GM12878 (cell line): ENCODE measurements around the gene KLKB1. TPM values are rescaled to one million over a fixed set of nuclear protein-coding genes. Genes with fewer than 3 reads are reported as not detected.

Source experiments
- ATAC-seq: fragments of 200-7000 bp; cut with Tn5 transposase; 3 replicates; pipeline ENCODE4 v1.9.1; 2020; ENCODE audit warnings: mild to moderate bottlenecking, moderate library complexity
- BruUV-seq: library from RNA; stranded (reverse); fragments of 400-500 nt; replicated peaks from 2 replicates; lab custom pipeline; 2021; lab: Mats Ljungman, UMichigan
- CTCF ChIA-PET: fragments of 300-600 bp; sonication (Branson Sonifier 250); formaldehyde crosslinking; extraction: SDS; loops from one replicate; lab custom pipeline; 2021; ENCODE audit warnings: inconsistent platforms; lab: Yijun Ruan, JAX
- POLR2A ChIA-PET: fragments of 350-600 bp; formaldehyde crosslinking; extraction: SDS; loops from one replicate; lab custom pipeline; 2021; ENCODE audit warnings: inconsistent platforms; lab: Charles Lee
- RAD21 ChIA-PET: fragments of 300-600 bp; sonication (Branson Sonifier 250); formaldehyde crosslinking; loops from one replicate; lab custom pipeline; 2023; ENCODE audit warnings: antibody characterized with exemption; ENCODE audit not compliant: unreplicated experiment; lab: Charles Lee
- SMC1A ChIA-PET: fragments of 300-600 bp; sonication (Branson Sonifier 250); formaldehyde crosslinking; loops from one replicate; lab custom pipeline; 2023; ENCODE audit not compliant: unreplicated experiment, uncharacterized antibody; lab: Charles Lee
- DNase-seq: peaks from one replicate; pipeline ENCODE4 v3.0.0-alpha.2; 2011; ENCODE audit warnings: low read depth, low spot score
- FAIRE-seq: peaks from 3 replicates; lab custom pipeline; 2011; peaks lifted over from hg19 to GRCh38; lab: Jason Lieb, UNC
- H2AFZ ChIP-seq: 2 replicates; pipeline ENCODE4 v1.6.0; 2011; ENCODE audit warnings: low read depth, low read length, control low read depth; ENCODE audit not compliant: control insufficient read depth
- H3K27ac ChIP-seq: 2 replicates; pipeline ENCODE4 v1.5.1; 2011; ENCODE audit warnings: control low read depth; ENCODE audit not compliant: control insufficient read depth, insufficient read depth
- H3K27me3 ChIP-seq, 2 experiments: replicated peaks in 1 of 2; 2 replicates each; pipeline versions ENCODE4 v1.6.0 to v1.6.1; 2011; ENCODE audit warnings: low read length in 1 of 2; ENCODE audit not compliant: control insufficient read depth in 2 of 2, insufficient read depth in 2 of 2
- H3K36me3 ChIP-seq, 2 experiments: 2 replicates each; pipeline ENCODE4 v1.5.1; 2011; ENCODE audit warnings: low read length in 1 of 2; ENCODE audit not compliant: control insufficient read depth in 2 of 2, insufficient read depth in 2 of 2
- H3K4me1 ChIP-seq: 2 replicates; pipeline ENCODE4 v1.6.1; 2011; ENCODE audit warnings: mild to moderate bottlenecking, low read length, moderate library complexity, mixed read lengths; ENCODE audit not compliant: control insufficient read depth, insufficient read depth
- H3K4me2 ChIP-seq: 2 replicates; pipeline ENCODE4 v1.6.0; 2011; ENCODE audit warnings: control low read depth; ENCODE audit not compliant: control insufficient read depth, insufficient read depth
- H3K4me3 ChIP-seq: fragments of 200-600 bp; sonication (generic); 2 replicates; pipeline ENCODE4 v1.5.1; 2016
- H3K79me2 ChIP-seq: 2 replicates; pipeline ENCODE4 v1.6.0; 2011; ENCODE audit warnings: low read length; ENCODE audit not compliant: control insufficient read depth, insufficient read depth
- H3K9ac ChIP-seq: 2 replicates; pipeline ENCODE4 v1.8.0; 2011; ENCODE audit warnings: low read length, control low read depth, mixed read lengths; ENCODE audit not compliant: control insufficient read depth, insufficient read depth
- H3K9me3 ChIP-seq: replicated peaks from 3 replicates; pipeline ENCODE4 v1.5.1; 2011; ENCODE audit warnings: mild to moderate bottlenecking, low read length; ENCODE audit not compliant: control insufficient read depth, insufficient read depth
- H4K20me1 ChIP-seq: 2 replicates; pipeline ENCODE4 v1.6.0; 2011; ENCODE audit not compliant: control insufficient read depth, insufficient read depth
- CBFB ChIP-seq: IDR thresholded peaks from 2 replicates; pipeline ENCODE4 v1.6.1; 2016; ENCODE audit warnings: antibody characterized with exemption, low read depth
- CBX5 ChIP-seq: sonication (generic); IDR thresholded peaks from 2 replicates; pipeline ENCODE4 v1.6.1; 2016; ENCODE audit warnings: low read depth, moderate library complexity, mild to moderate bottlenecking, inconsistent platforms
- CREB1 ChIP-seq: IDR thresholded peaks from 2 replicates; pipeline ENCODE4 v1.6.1; 2012; ENCODE audit warnings: low read depth, mild to moderate bottlenecking, inconsistent platforms
- POLR2A ChIP-seq: IDR thresholded peaks from 2 replicates; pipeline ENCODE4 v1.6.1; 2011; ENCODE audit warnings: low read depth, mild to moderate bottlenecking, low read length
- RB1 ChIP-seq: fragments of 450-650 bp; formaldehyde crosslinking; IDR thresholded peaks from 2 replicates; pipeline ENCODE4 v1.6.1; 2017; ENCODE audit warnings: mild to moderate bottlenecking, borderline replicate concordance
- SMAD5 ChIP-seq: IDR thresholded peaks from 2 replicates; pipeline ENCODE4 v1.6.1; 2016; ENCODE audit warnings: antibody characterized with exemption, low read depth
- STAT1 ChIP-seq: fragments of 450-650 bp; conservative IDR thresholded peaks from 2 replicates; pipeline ENCODE4 v1.6.1; 2014; ENCODE audit warnings: antibody characterized with exemption, mild to moderate bottlenecking
- TAF1 ChIP-seq: IDR thresholded peaks from 2 replicates; pipeline ENCODE4 v1.6.1; 2011; ENCODE audit warnings: mild to moderate bottlenecking, low read depth, low read length, borderline replicate concordance
- WGBS: methylation state at CpG from one replicate; pipeline ENCODE4 v1.1.6; 2016; ENCODE audit warnings: low lambda C conversion rate; ENCODE audit not compliant: insufficient replicate concordance, insufficient coverage; ENCODE audit errors: missing lambda C conversion rate; 5-methylcytosine and 5-hydroxymethylcytosine counted together
- in situ Hi-C: fragments of 300-500 bp; cut with MboI; formaldehyde crosslinking; loops from 9 replicates; pipeline ENCODE4 v1.14.3; 2018; ENCODE audit warnings: mixed read lengths
- intact Hi-C: fragments of 100-400 bp; cut with micrococcal nuclease; formaldehyde crosslinking; loops from one replicate; pipeline ENCODE4 v1.14.2; 2022; ENCODE audit not compliant: unreplicated experiment
- polyA plus RNA-seq, 11 experiments: library from polyadenylated mRNA; depleted of rRNA in 4 of 11; unstranded in 6 of 11; stranded (reverse) in 5 of 11; fragments of >200 nt; fragmentation: Nextera tagmentation in 4 of 11; fragmentation: Illumina TruSeq in 1 of 11; extraction: Ambion mirVana in 4 of 11; extraction: Trizol in 1 of 11; gene quantifications; 1 replicate in 1 of 11; 2 replicates in 10 of 11; pipeline versions ENCODE4 v1.2.1 to v1.2.3, GENCODE V29; 2011 to 2016; ENCODE audit warnings: inconsistent platforms in 2 of 11, missing spikeins in 2 of 11, low read depth in 1 of 11
- total RNA-seq, 4 experiments: library from RNA; depleted of rRNA in 3 of 4; stranded (reverse); fragments of >200 nt in 3 of 4; fragmentation: Illumina TruSeq in 1 of 4; extraction: Trizol in 1 of 4; gene quantifications; 2 replicates each; pipeline versions ENCODE4 v1.2.1 to v1.2.3, GENCODE V29; 2013 to 2021
- TF ChIP-seq, protein P1 (sequence below): IDR thresholded peaks from 2 replicates; pipeline ENCODE4 v1.6.1; 2012; ENCODE audit warnings: low read depth, low read length, improper control_type of control experiment
- TF ChIP-seq, protein P2 (sequence below): fragments of 450-650 bp; formaldehyde crosslinking; IDR thresholded peaks from 2 replicates; pipeline ENCODE4 v1.5.0; 2022; ENCODE audit warnings: mild to moderate bottlenecking, missing genetic modification characterization
- TF ChIP-seq, protein P3 (sequence below): fragments of 450-650 bp; IDR thresholded peaks from 2 replicates; pipeline ENCODE4 v1.6.1; 2017; ENCODE audit warnings: mild to moderate bottlenecking, moderate library complexity

KLKB1 gene
- total and polyA plus RNA-seq, 10 of the 15 experiments (the other 5 are each of a cell fraction or from before 2014, with no cell fraction given) = 0.04 TPM; not detected in 9

DNA sequence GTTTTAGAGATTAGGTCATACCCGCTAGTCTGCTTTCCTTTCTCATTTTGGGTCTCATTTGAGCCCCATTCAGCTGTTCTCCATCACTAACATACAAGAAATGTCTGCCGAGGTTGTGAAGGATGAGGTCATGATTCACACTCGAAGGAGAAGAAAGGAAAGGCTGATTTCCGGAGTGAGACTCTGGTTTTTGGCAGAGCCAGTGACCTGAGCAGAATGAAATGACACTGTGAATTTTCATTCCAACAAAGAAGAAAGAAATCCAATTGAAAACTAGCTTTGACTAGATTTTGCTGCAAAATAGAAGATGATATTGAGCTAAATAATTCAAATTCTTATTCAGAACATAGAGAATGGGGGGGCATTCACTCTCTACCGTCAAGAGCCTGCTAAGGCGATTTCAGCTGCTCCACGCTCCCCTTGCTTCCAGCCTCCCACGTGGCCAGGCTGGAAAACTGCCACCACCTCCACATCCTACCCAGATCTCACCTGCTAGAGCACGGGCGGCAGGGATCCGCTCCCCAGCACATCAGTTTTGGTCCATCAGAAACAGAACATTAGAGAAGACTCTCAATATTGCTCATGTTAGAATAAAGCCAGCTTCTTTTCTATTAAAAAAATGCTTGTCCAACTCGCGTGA is 77.7 kb downstream of the KLKB1 start:
- no peak for DNase-seq

More for the DNA sequence above, 77.7 kb downstream of the KLKB1 start:
- Histone ChIP-seq H3K9me3 (no peaks in the 10 kb centered on the region), H3K27ac (no peak overlapping the region), H4K20me1 (no peaks in the 10 kb centered on the region), H3K27me3 (no peaks in the 10 kb centered on the region), H3K4me3 (no peak overlapping the region), H3K4me2 (no peak overlapping the region), H3K9ac (no peak overlapping the region), H2AFZ (no peak overlapping the region), H3K4me1 (no peaks in the 10 kb centered on the region), H3K36me3 (no peaks in the 10 kb centered on the region), H3K79me2 (no peaks in the 10 kb centered on the region)
- 40% methylated on average over 13 of the region's 13 CpGs for WGBS
- TF ChIP-seq SMAD5 (no peak), CBFB (no peak), STAT1 (no peak), POLR2A (no peak), RB1 (no peak), TAF1 (no peak), CBX5 (no peak), CREB1 (no peak)
- TF ChIP-seq, protein P1, sequence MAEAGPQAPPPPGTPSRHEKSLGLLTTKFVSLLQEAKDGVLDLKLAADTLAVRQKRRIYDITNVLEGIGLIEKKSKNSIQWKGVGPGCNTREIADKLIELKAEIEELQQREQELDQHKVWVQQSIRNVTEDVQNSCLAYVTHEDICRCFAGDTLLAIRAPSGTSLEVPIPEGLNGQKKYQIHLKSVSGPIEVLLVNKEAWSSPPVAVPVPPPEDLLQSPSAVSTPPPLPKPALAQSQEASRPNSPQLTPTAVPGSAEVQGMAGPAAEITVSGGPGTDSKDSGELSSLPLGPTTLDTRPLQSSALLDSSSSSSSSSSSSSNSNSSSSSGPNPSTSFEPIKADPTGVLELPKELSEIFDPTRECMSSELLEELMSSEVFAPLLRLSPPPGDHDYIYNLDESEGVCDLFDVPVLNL = no peak
- TF ChIP-seq, protein P2, sequence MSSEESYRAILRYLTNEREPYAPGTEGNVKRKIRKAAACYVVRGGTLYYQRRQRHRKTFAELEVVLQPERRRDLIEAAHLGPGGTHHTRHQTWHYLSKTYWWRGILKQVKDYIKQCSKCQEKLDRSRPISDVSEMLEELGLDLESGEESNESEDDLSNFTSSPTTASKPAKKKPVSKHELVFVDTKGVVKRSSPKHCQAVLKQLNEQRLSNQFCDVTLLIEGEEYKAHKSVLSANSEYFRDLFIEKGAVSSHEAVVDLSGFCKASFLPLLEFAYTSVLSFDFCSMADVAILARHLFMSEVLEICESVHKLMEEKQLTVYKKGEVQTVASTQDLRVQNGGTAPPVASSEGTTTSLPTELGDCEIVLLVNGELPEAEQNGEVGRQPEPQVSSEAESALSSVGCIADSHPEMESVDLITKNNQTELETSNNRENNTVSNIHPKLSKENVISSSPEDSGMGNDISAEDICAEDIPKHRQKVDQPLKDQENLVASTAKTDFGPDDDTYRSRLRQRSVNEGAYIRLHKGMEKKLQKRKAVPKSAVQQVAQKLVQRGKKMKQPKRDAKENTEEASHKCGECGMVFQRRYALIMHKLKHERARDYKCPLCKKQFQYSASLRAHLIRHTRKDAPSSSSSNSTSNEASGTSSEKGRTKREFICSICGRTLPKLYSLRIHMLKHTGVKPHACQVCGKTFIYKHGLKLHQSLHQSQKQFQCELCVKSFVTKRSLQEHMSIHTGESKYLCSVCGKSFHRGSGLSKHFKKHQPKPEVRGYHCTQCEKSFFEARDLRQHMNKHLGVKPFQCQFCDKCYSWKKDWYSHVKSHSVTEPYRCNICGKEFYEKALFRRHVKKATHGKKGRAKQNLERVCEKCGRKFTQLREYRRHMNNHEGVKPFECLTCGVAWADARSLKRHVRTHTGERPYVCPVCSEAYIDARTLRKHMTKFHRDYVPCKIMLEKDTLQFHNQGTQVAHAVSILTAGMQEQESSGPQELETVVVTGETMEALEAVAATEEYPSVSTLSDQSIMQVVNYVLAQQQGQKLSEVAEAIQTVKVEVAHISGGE (CRISPR knock-in tag) = no peak
- TF ChIP-seq, protein P3, sequence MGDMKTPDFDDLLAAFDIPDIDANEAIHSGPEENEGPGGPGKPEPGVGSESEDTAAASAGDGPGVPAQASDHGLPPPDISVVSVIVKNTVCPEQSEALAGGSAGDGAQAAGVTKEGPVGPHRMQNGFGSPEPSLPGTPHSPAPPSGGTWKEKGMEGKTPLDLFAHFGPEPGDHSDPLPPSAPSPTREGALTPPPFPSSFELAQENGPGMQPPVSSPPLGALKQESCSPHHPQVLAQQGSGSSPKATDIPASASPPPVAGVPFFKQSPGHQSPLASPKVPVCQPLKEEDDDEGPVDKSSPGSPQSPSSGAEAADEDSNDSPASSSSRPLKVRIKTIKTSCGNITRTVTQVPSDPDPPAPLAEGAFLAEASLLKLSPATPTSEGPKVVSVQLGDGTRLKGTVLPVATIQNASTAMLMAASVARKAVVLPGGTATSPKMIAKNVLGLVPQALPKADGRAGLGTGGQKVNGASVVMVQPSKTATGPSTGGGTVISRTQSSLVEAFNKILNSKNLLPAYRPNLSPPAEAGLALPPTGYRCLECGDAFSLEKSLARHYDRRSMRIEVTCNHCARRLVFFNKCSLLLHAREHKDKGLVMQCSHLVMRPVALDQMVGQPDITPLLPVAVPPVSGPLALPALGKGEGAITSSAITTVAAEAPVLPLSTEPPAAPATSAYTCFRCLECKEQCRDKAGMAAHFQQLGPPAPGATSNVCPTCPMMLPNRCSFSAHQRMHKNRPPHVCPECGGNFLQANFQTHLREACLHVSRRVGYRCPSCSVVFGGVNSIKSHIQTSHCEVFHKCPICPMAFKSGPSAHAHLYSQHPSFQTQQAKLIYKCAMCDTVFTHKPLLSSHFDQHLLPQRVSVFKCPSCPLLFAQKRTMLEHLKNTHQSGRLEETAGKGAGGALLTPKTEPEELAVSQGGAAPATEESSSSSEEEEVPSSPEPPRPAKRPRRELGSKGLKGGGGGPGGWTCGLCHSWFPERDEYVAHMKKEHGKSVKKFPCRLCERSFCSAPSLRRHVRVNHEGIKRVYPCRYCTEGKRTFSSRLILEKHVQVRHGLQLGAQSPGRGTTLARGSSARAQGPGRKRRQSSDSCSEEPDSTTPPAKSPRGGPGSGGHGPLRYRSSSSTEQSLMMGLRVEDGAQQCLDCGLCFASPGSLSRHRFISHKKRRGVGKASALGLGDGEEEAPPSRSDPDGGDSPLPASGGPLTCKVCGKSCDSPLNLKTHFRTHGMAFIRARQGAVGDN = no peak
- no TSS peak for BruUV-seq
- ChIA-PET CTCF (interaction anchor here (1.4 kb wide), 1 partner anchor 282 kb away, joined by 8 read pairs; no protein-coding TSS in a partner anchor), SMC1A (interaction anchor here (1.4 kb wide), 1 partner anchor 15 kb away, joined by 5 read pairs; no protein-coding TSS in a partner anchor), POLR2A (no interaction called here), RAD21 (no interaction called here)
- in situ Hi-C loops (no loop called here), intact Hi-C loops (no loop called here)
- ATAC-seq (no peak), FAIRE-seq (no peak)
